Measurements from ENCODE around the gene TMED9.

- TF ChIP-seq EZH2 (IDR thresholded peaks at IDR 0.05; ENCODE audit: low read depth) (no peak), CTCF (conservative IDR thresholded peaks at IDR 0.05) (no peak)
Observed at GRCh38 chr5:177575488-177575887, 16.5 kb upstream of the TMED9 start.
